Measurements from ENCODE around the gene PYGL.

The PYGL gene

DNA sequence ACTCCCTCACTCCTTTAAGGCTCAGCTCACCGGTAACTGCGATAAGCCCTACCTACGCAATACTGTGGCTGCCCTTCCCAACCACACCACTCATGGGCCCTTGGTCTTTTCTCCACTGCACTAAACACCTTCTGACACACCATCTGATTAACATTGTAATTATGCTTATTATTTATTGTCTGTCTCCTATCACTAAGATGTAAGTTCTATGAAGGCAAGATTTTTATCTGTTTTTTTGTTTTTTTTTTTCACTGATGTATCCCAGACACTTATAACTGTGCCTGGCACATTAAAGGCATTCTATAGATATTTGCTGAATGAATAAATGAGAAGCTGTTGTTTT is 34.2 kb upstream of the PYGL start:
- TF ChIP-seq ZNF274 (IDR thresholded peaks at IDR 0.05; ENCODE audit: low read depth, low read length) (no peak), SUZ12 (IDR thresholded peaks at IDR 0.05; ENCODE audit: extremely low read depth, insufficient read depth, insufficient read length) (no peak), YY1 (IDR thresholded peaks at IDR 0.05; ENCODE audit: insufficient read depth, insufficient read length) (no peak)
- H3K9me3 ChIP-seq (ENCODE audit: insufficient read depth, low read length): no peaks in the 10 kb centered on the region
- no peaks in the 10 kb centered on the region for H3K4me1 ChIP-seq (ENCODE audit: insufficient read depth, insufficient read length)
- no peaks in the 10 kb centered on the region for H3K27me3 ChIP-seq (ENCODE audit: insufficient read depth, insufficient read length)
- no peaks in the 10 kb centered on the region for H3K36me3 ChIP-seq (ENCODE audit: insufficient read depth, insufficient read length, low read length)
- no peak overlapping the region for H3K4me3 ChIP-seq (ENCODE audit: insufficient read length, low read depth)
- H3K9ac ChIP-seq (ENCODE audit: insufficient read length, low read depth): no peak overlapping the region
- DNase-seq (ENCODE audit: low read depth, low spot score): no peak

DNA sequence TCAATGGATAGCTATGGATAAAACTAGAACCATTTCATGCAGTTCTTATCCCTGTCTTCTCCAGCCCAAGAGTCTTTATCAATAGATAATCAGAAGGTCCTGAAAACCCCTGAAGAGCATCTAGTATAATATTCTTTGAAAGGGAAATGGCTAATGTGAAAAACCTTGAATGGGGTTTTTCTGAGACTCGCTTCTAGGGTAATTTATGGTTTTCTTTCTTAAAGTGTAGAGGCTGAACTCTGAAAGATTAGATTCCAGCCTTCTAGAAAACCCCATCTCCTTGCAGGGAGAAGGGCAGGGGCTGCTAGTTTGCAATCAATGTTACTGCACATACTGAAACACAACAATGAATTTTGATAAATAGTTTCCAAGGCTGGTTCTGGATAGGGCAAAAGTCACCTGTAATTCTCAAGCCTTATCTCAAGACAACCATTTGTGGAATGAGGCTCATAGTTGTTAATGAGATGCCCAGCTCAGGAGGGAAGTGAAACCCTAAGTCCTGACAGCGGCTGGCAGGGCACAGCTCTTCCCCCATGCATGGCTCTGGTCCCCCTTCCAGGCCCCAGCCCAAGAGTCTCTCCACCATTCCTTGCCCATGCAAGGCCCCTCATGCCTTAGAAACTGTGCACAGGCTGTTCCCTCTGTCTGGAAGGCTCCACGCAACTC is 33.7 kb upstream of the PYGL start:
- TF ChIP-seq YY1 (IDR thresholded peaks at IDR 0.05; ENCODE audit: insufficient read depth, insufficient read length): no peak
- no peaks in the 10 kb centered on the region for H3K36me3 ChIP-seq (ENCODE audit: insufficient read depth, insufficient read length, low read length)
- no peaks in the 10 kb centered on the region for H3K27me3 ChIP-seq (ENCODE audit: insufficient read depth, insufficient read length)
- H3K9ac ChIP-seq (ENCODE audit: insufficient read length, low read depth): no peak overlapping the region
- H3K9me3 ChIP-seq (ENCODE audit: insufficient read depth, low read length): no peaks in the 10 kb centered on the region
- DNase-seq (ENCODE audit: low read depth, low spot score): no peak
- no peak overlapping the region for H3K4me3 ChIP-seq (ENCODE audit: insufficient read length, low read depth)
- no peaks in the 10 kb centered on the region for H3K4me1 ChIP-seq (ENCODE audit: insufficient read depth, insufficient read length)

DNA sequence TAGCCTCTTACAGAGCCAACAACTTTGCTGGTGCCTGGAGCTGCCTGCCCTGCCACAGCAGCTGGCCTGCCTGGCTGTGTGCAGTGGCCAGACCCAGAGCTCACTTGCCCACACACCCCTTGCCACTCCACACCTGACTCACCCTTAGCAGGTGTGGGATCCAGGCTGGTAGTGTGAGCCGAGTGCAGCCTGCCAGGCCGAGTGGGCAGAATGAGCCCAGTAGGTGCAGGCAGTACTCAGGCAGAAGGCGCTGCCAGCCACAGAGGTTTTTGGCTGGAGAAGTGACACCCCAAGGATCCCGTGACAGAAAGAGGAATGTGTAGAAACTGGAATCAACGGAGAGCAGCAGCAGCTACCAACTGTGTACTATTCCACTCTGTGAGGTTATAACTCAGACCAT is 29.8 kb upstream of the PYGL start:
- H3K9me3 ChIP-seq (ENCODE audit: insufficient read depth, low read length): no peaks in the 10 kb centered on the region
- no peak overlapping the region for H3K9ac ChIP-seq (ENCODE audit: insufficient read length, low read depth)
- H3K36me3 ChIP-seq (ENCODE audit: insufficient read depth, insufficient read length, low read length): no peaks in the 10 kb centered on the region
- TF ChIP-seq SUZ12 (IDR thresholded peaks at IDR 0.05; ENCODE audit: extremely low read depth, insufficient read depth, insufficient read length) (no peak), ZNF274 (IDR thresholded peaks at IDR 0.05; ENCODE audit: low read depth, low read length) (no peak), YY1 (IDR thresholded peaks at IDR 0.05; ENCODE audit: insufficient read depth, insufficient read length) (no peak)
- H3K4me1 ChIP-seq (ENCODE audit: insufficient read depth, insufficient read length): no peaks in the 10 kb centered on the region
- H3K4me3 ChIP-seq (ENCODE audit: insufficient read length, low read depth): no peak overlapping the region
- H3K27me3 ChIP-seq (ENCODE audit: insufficient read depth, insufficient read length): no peaks in the 10 kb centered on the region
- no peak for DNase-seq (ENCODE audit: low read depth, low spot score)

DNA sequence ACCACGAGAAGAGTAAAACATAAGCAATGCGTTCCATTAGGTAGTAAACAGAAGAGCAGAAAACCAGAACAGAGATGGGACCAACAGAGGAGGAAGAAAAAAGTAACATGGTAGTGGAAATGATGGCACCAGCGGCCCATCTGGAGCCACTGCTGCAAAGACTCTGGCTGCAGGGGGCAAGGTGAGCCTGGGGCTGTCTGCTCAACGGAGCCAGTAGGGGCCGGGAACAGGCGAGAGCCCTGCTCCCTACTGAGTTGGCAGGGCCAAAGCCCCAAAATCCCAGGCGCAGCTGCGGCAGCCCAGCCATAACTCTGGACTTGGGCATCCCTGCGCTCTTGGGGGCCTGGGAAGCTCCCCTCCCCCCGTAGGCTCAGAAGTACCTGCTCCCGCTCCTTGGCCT is 28.5 kb upstream of the PYGL start:
- H3K4me1 ChIP-seq (ENCODE audit: insufficient read depth, insufficient read length): no peaks in the 10 kb centered on the region
- no peaks in the 10 kb centered on the region for H3K27me3 ChIP-seq (ENCODE audit: insufficient read depth, insufficient read length)
- H3K9me3 ChIP-seq (ENCODE audit: insufficient read depth, low read length): no peaks in the 10 kb centered on the region
- H3K4me3 ChIP-seq (ENCODE audit: insufficient read length, low read depth): no peak overlapping the region
- no peak for TF ChIP-seq ZNF274 (IDR thresholded peaks at IDR 0.05; ENCODE audit: low read depth, low read length)
- no peak for TF ChIP-seq SUZ12 (IDR thresholded peaks at IDR 0.05; ENCODE audit: extremely low read depth, insufficient read depth, insufficient read length)
- TF ChIP-seq YY1 (IDR thresholded peaks at IDR 0.05; ENCODE audit: insufficient read depth, insufficient read length): no peak
- H3K9ac ChIP-seq (ENCODE audit: insufficient read length, low read depth): no peak overlapping the region
- DNase-seq (ENCODE audit: low read depth, low spot score): no peak
- H3K36me3 ChIP-seq (ENCODE audit: insufficient read depth, insufficient read length, low read length): no peaks in the 10 kb centered on the region

DNA sequence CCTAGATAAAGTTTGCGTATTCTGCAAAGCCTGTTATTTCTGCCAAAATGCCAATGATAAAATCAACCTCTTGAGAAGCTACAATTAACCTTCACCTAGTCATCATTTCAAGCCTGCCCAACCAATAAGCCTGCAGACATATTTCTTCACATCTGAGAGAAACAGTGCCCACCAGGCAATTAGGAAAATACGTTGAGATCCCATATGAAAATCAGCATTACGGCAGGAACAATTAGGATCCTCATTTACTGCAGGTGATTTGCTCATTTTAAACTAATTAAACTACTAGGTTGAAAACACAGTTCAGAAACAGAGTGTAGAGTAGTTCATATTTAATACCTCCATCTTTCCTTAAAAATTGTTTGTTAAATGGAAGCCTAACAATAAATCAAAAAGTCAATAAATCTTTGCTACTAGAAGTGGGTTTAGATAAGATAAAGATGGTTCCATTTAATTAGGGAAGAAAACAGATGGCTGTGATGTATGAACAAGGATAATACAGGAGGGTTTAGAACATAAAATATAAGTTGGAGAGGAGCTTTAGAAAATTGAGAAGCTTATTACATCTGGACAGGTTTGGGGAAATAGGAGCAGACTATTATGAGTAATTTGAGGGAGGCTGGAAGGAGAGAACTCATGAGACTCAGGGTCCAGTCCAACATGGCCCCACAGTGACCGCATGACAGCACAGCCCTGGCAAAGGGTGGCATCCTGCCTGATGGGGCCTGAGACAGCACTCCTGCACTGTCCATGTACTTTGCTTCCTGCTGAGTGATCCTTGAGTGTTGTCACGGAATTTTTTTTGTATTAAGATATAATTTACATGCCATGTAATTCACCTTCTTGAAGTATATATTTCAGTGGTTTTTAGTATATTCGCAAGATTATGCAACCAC is 26.9 kb upstream of the PYGL start:
- H3K9me3 ChIP-seq (ENCODE audit: insufficient read depth, low read length): no peaks in the 10 kb centered on the region
- no peaks in the 10 kb centered on the region for H3K4me1 ChIP-seq (ENCODE audit: insufficient read depth, insufficient read length)
- H3K4me3 ChIP-seq (ENCODE audit: insufficient read length, low read depth): no peak overlapping the region
- TF ChIP-seq YY1 (IDR thresholded peaks at IDR 0.05; ENCODE audit: insufficient read depth, insufficient read length) (no peak), SUZ12 (IDR thresholded peaks at IDR 0.05; ENCODE audit: extremely low read depth, insufficient read depth, insufficient read length) (no peak), ZNF274 (IDR thresholded peaks at IDR 0.05; ENCODE audit: low read depth, low read length) (no peak)
- H3K9ac ChIP-seq (ENCODE audit: insufficient read length, low read depth): no peak overlapping the region
- no peaks in the 10 kb centered on the region for H3K36me3 ChIP-seq (ENCODE audit: insufficient read depth, insufficient read length, low read length)
- H3K27me3 ChIP-seq (ENCODE audit: insufficient read depth, insufficient read length): no peaks in the 10 kb centered on the region
- DNase-seq (ENCODE audit: low read depth, low spot score): no peak

DNA sequence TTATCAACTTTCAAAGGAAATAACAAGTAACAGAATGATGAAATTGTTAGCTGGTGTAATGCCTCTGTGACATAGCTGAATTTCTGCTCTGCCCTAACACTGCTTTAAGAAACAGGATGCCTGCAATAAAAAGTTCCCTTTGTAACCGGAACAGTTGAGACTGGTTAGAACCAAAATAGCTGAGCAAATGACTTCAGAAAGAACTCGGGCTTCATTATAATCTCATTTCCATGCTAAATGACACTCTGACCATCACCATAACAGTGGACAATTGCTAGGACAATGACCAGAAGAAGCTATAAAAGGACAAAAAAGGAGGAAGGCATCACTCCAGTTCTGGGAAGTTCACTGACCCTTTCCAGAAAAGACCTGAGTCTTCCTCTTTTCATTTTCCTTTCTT is 23.5 kb upstream of the PYGL start:
- no peak for DNase-seq (ENCODE audit: low read depth, low spot score)
- Histone ChIP-seq H3K4me1 (ENCODE audit: insufficient read depth, insufficient read length) (no peaks in the 10 kb centered on the region), H3K27me3 (ENCODE audit: insufficient read depth, insufficient read length) (no peaks in the 10 kb centered on the region), H3K36me3 (ENCODE audit: insufficient read depth, insufficient read length, low read length) (no peaks in the 10 kb centered on the region), H3K9me3 (ENCODE audit: insufficient read depth, low read length) (no peaks in the 10 kb centered on the region), H3K4me3 (ENCODE audit: insufficient read length, low read depth) (no peak overlapping the region), H3K9ac (ENCODE audit: insufficient read length, low read depth) (no peak overlapping the region)
- no peak for TF ChIP-seq SUZ12 (IDR thresholded peaks at IDR 0.05; ENCODE audit: extremely low read depth, insufficient read depth, insufficient read length)

DNA sequence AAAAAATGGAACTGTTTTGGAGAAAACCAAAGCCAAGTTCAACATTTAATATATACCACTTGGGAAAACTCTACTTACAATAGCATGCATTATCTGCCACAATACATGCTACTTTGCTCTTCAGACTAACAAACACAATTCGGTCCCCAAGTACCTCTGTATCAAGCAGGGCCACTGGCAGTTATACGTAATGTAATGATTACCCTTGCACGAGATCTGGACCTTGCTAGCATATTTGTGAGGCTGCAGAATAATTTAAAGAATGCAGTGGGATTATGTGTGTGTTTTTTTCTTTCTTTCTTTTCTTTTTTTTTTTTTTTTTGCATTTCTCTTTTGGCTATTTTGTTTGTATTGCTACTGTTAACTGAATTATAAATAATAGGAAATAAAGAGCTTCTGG is 22.8 kb upstream of the PYGL start:
- Histone ChIP-seq H3K27me3 (ENCODE audit: insufficient read depth, insufficient read length) (no peaks in the 10 kb centered on the region), H3K4me3 (ENCODE audit: insufficient read length, low read depth) (no peak overlapping the region), H3K9ac (ENCODE audit: insufficient read length, low read depth) (no peak overlapping the region), H3K36me3 (ENCODE audit: insufficient read depth, insufficient read length, low read length) (no peaks in the 10 kb centered on the region), H3K4me1 (ENCODE audit: insufficient read depth, insufficient read length) (no peaks in the 10 kb centered on the region), H3K9me3 (ENCODE audit: insufficient read depth, low read length) (no peaks in the 10 kb centered on the region)
- TF ChIP-seq SUZ12 (IDR thresholded peaks at IDR 0.05; ENCODE audit: extremely low read depth, insufficient read depth, insufficient read length): no peak
- TF ChIP-seq YY1 (IDR thresholded peaks at IDR 0.05; ENCODE audit: insufficient read depth, insufficient read length): no peak
- TF ChIP-seq ZNF274 (IDR thresholded peaks at IDR 0.05; ENCODE audit: low read depth, low read length): no peak
- no peak for DNase-seq (ENCODE audit: low read depth, low spot score)

All from NT2/D1 (cell line).